Measurements from ENCODE around the gene MYADM. TPM values are rescaled to one million over a fixed set of nuclear protein-coding genes. Genes with fewer than 3 reads are reported as not detected.

Gene MYADM
- total and polyA plus RNA-seq, 2 of the 13 experiments (the other 11 are each of a cell fraction or from before 2014, with no cell fraction given), result 19.9 to 38.1 TPM

- no peak for TF ChIP-seq ZNF530 (CRISPR knock-in tag; IDR thresholded peaks at IDR 0.05; ENCODE audit: low read depth)
- TF ChIP-seq LBX2 (CRISPR knock-in tag; IDR thresholded peaks at IDR 0.05; ENCODE audit: borderline replicate concordance), result no peak
- TF ChIP-seq ZEB1 (IDR thresholded peaks at IDR 0.05; ENCODE audit: insufficient replicate concordance, low read depth), result no peak
- TF ChIP-seq PHF8 (CRISPR knock-in tag; IDR thresholded peaks at IDR 0.05), result no peak
- no peak for TF ChIP-seq ZNF512B (CRISPR knock-in tag; IDR thresholded peaks at IDR 0.05; ENCODE audit: borderline replicate concordance)
- TF ChIP-seq BRF2 (CRISPR knock-in tag; IDR thresholded peaks at IDR 0.05), result no peak
- TF ChIP-seq MED8 (CRISPR knock-in tag; IDR thresholded peaks at IDR 0.05; ENCODE audit: insufficient replicate concordance), result no peak
- TF ChIP-seq ZBTB21 (CRISPR knock-in tag; IDR thresholded peaks at IDR 0.05), result no peak
- TF ChIP-seq RNF2 (conservative IDR thresholded peaks at IDR 0.05; ENCODE audit: low read depth), result no peak
- no peak for TF ChIP-seq ZNF3 (CRISPR knock-in tag; IDR thresholded peaks at IDR 0.05)
- TF ChIP-seq MAFF (IDR thresholded peaks at IDR 0.05; ENCODE audit: low read depth, low read length), result no peak
- TF ChIP-seq ZNF629 (CRISPR knock-in tag; conservative IDR thresholded peaks at IDR 0.05), result peak; percentile 64; the same call in 1 of the 2 replicates
- TF ChIP-seq ZBTB33 (CRISPR knock-in tag; IDR thresholded peaks at IDR 0.05), result peak; percentile 34; the same call in 1 of the 2 replicates
- no peak for TF ChIP-seq ZNF674 (CRISPR knock-in tag; IDR thresholded peaks at IDR 0.05; ENCODE audit: low read depth)
- no peak for TF ChIP-seq CEBPG (CRISPR knock-in tag; IDR thresholded peaks at IDR 0.05)
- no peak for TF ChIP-seq CEBPZ (IDR thresholded peaks at IDR 0.05; ENCODE audit: low read length)
- TF ChIP-seq STAG1 (CRISPR knock-in tag; IDR thresholded peaks at IDR 0.05), result peak; percentile 49
- TF ChIP-seq KDM1A (CRISPR knock-in tag; IDR thresholded peaks at IDR 0.05), result no peak
- peak; percentile 69 for TF ChIP-seq CTCF (CRISPR knock-in tag; IDR thresholded peaks at IDR 0.05)
Observed at GRCh38 chr19:53912653-53913052, 45.0 kb downstream of the MYADM start (continued).

Data from HepG2 (cell line).